NOMO-1 (cell line): ENCODE results near the gene TSHZ3.

Experiments
- DNase-seq, 2 experiments: peaks; one replicate each; lab custom pipeline; 2025; ENCODE audit not compliant: unreplicated experiment in 2 of 2; lab: John Stamatoyannopoulos, UW

The TSHZ3 gene

GRCh38 chr19:31269425-31270127 lies 79.7 kb downstream of the TSHZ3 start:
- DNase-seq = no peak

- DNase-seq = no peak
Measured at GRCh38 chr19:31268751-31269383, 80.4 kb downstream of the TSHZ3 start.

- no peak for DNase-seq
Measured at GRCh38 chr19:31266731-31267130, 82.5 kb downstream of the TSHZ3 start.

- DNase-seq = no peak
Measured at GRCh38 chr19:31266196-31266595, 83.0 kb downstream of the TSHZ3 start.

- DNase-seq = no peak
Measured at GRCh38 chr19:31264041-31264778, 85.0 kb downstream of the TSHZ3 start.

GRCh38 chr19:31263328-31263727 lies 85.9 kb downstream of the TSHZ3 start:
- no peak for DNase-seq

GRCh38 chr19:31262725-31263191 lies 86.5 kb downstream of the TSHZ3 start:
- no peak for DNase-seq

- DNase-seq = peak in 1 of 2 experiments; percentile 63
Measured at GRCh38 chr19:31261603-31262212, 87.5 kb downstream of the TSHZ3 start.

- no peak for DNase-seq
Measured at GRCh38 chr19:31261019-31261602, 88.1 kb downstream of the TSHZ3 start.

- no peak for DNase-seq
Measured at GRCh38 chr19:31260171-31260933, 88.9 kb downstream of the TSHZ3 start.

GRCh38 chr19:31258211-31259052 lies 90.8 kb downstream of the TSHZ3 start:
- DNase-seq = no peak

GRCh38 chr19:31257426-31258130 lies 91.7 kb downstream of the TSHZ3 start:
- DNase-seq = no peak

GRCh38 chr19:31257025-31257424 lies 92.2 kb downstream of the TSHZ3 start:
- DNase-seq = no peak

- DNase-seq = no peak
Measured at GRCh38 chr19:31256593-31256960, 92.7 kb downstream of the TSHZ3 start.

GRCh38 chr19:31255831-31256592 lies 93.2 kb downstream of the TSHZ3 start:
- no peak for DNase-seq

GRCh38 chr19:31255174-31255799 lies 93.9 kb downstream of the TSHZ3 start:
- no peak for DNase-seq

GRCh38 chr19:31254611-31255010 lies 94.6 kb downstream of the TSHZ3 start:
- DNase-seq = no peak

- DNase-seq = no peak
Measured at GRCh38 chr19:31254180-31254551, 95.1 kb downstream of the TSHZ3 start.
